ELR (cell line): ENCODE measurements around the gene LIMS1.
"Not testable (repeated sequence)": the region's sequence is repeated elsewhere in the genome, so short reads cannot be mapped to it uniquely, and the experiment has no call there.

Experiments used
- DNase-seq: peaks from one replicate; pipeline ENCODE4 v3.0.0-alpha.2; 2015; ENCODE audit warnings: low read depth

The LIMS1 gene

GRCh38 chr2:108664089-108664488 lies 129.8 kb downstream of the LIMS1 start:
- not testable (repeated sequence) for DNase-seq

GRCh38 chr2:108664979-108665378 lies 130.7 kb downstream of the LIMS1 start:
- not testable (repeated sequence) for DNase-seq

- not testable (repeated sequence) for DNase-seq
Measured at GRCh38 chr2:108665975-108666374, 131.7 kb downstream of the LIMS1 start.

- not testable (repeated sequence) for DNase-seq
Measured at GRCh38 chr2:108667140-108667539, 132.9 kb downstream of the LIMS1 start.

GRCh38 chr2:108670282-108670681 lies 136.0 kb downstream of the LIMS1 start:
- not testable (repeated sequence) for DNase-seq

GRCh38 chr2:108672200-108672805 lies 138.0 kb downstream of the LIMS1 start:
- not testable (repeated sequence) for DNase-seq

GRCh38 chr2:108676522-108676921 lies 142.3 kb downstream of the LIMS1 start:
- not testable (repeated sequence) for DNase-seq

GRCh38 chr2:108677239-108677744 lies 143.0 kb downstream of the LIMS1 start:
- not testable (repeated sequence) for DNase-seq

- DNase-seq = peak; percentile 49
Measured at GRCh38 chr2:108678198-108678651, 144.0 kb downstream of the LIMS1 start.

- DNase-seq = not testable (repeated sequence)
Measured at GRCh38 chr2:108680805-108681204, 146.5 kb downstream of the LIMS1 start.

- DNase-seq = peak; percentile 65
Measured at GRCh38 chr2:108688818-108689756, 154.8 kb downstream of the LIMS1 start.

- DNase-seq = not testable (repeated sequence)
Measured at GRCh38 chr2:108690001-108690400, 155.7 kb downstream of the LIMS1 start.

GRCh38 chr2:108691447-108691846 lies 157.2 kb downstream of the LIMS1 start:
- DNase-seq = no peak

- DNase-seq = no peak
Measured at GRCh38 chr2:108701208-108701607, 166.9 kb downstream of the LIMS1 start.

GRCh38 chr2:108701806-108702205 lies 167.5 kb downstream of the LIMS1 start:
- DNase-seq = no peak

- no peak for DNase-seq
Measured at GRCh38 chr2:108704871-108705270, 170.6 kb downstream of the LIMS1 start.

- no peak for DNase-seq
Measured at GRCh38 chr2:108707300-108707699, 173.0 kb downstream of the LIMS1 start.

- not testable (repeated sequence) for DNase-seq
Measured at GRCh38 chr2:108716971-108717370, 182.7 kb downstream of the LIMS1 start.

GRCh38 chr2:108719149-108720044 lies 185.1 kb downstream of the LIMS1 start, which contains the start of gene RANBP2:
TSS of gene RANBP2 (plus strand) at chr2:108719482. CDS start at chr2:108719607, 125 bp downstream.
- peak; percentile 98 for DNase-seq

GRCh38 chr2:108726048-108726447 lies 191.8 kb downstream of the LIMS1 start:
- not testable (repeated sequence) for DNase-seq

GRCh38 chr2:108734656-108735055 lies 200.4 kb downstream of the LIMS1 start:
- peak; percentile 3 for DNase-seq
